Activated CD8-positive, alpha-beta memory T cell treated with anti-CD3 and anti-CD28 coated beads for 48 hours (primary cell): ENCODE data around the gene TET2.

Experiments used
- DNase-seq, 3 experiments: peaks; one replicate each; pipeline ENCODE4 v3.0.0-alpha.2; 2020; ENCODE audit warnings: low read depth in 2 of 3, low spot score in 2 of 3

The TET2 gene

DNA sequence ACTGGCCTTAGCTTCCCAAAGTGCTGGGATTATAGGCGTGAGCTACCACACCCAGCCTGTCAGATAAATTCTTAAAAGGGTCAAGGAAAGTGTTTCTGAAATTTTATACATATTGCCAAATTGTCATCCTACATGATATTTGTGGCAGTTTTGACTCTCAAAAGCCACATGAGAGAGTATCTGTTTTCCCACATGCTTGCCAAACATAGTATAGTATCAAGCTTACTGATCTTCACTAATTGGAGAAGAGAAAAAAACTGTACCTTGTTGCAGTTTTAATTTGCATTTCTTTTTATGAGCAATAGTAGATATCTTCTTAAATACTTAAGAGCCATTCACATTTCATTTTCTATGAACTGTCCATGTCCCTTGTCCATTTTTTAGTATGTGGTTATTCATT, 83.6 kb downstream of the TET2 start:
- no peak for DNase-seq

DNA sequence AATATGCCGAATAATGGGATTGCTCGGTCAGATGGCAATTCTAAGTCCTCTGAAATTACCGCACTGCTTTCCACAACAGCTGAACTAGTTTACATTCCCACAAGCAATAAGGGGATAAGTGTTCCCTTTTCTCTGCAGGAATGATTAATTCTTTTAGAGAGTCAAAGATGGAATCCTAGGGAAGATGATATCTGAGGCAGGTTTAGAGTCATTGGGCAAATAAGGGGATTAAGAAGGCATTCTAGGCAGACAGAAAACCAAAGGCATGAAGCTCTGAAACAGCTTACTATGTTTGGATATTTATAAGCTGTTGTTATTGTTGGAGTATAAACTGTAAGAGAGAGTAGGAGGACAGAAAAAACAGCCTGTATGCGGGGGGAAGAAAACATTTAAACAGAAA, 85.7 kb downstream of the TET2 start:
- DNase-seq: no peak

DNA sequence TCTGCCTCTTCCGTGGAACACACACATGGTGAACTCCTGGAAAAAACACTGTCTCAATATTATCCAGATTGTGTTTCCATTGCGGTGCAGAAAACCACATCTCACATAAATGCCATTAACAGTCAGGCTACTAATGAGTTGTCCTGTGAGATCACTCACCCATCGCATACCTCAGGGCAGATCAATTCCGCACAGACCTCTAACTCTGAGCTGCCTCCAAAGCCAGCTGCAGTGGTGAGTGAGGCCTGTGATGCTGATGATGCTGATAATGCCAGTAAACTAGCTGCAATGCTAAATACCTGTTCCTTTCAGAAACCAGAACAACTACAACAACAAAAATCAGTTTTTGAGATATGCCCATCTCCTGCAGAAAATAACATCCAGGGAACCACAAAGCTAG, 87.9 kb downstream of the TET2 start:
- DNase-seq: no peak

DNA sequence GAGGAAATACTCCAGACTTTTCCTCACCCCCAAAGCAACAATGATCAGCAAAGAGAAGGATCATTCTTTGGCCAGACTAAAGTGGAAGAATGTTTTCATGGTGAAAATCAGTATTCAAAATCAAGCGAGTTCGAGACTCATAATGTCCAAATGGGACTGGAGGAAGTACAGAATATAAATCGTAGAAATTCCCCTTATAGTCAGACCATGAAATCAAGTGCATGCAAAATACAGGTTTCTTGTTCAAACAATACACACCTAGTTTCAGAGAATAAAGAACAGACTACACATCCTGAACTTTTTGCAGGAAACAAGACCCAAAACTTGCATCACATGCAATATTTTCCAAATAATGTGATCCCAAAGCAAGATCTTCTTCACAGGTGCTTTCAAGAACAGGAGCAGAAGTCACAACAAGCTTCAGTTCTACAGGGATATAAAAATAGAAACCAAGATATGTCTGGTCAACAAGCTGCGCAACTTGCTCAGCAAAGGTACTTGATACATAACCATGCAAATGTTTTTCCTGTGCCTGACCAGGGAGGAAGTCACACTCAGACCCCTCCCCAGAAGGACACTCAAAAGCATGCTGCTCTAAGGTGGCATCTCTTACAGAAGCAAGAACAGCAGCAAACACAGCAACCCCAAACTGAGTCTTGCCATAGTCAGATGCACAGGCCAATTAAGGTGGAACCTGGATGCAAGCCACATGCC, 89.7 kb downstream of the TET2 start:
- no peak for DNase-seq

DNA sequence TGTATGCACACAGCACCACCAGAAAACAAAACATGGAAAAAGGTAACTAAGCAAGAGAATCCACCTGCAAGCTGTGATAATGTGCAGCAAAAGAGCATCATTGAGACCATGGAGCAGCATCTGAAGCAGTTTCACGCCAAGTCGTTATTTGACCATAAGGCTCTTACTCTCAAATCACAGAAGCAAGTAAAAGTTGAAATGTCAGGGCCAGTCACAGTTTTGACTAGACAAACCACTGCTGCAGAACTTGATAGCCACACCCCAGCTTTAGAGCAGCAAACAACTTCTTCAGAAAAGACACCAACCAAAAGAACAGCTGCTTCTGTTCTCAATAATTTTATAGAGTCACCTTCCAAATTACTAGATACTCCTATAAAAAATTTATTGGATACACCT, 90.2 kb downstream of the TET2 start:
- DNase-seq: no peak

DNA sequence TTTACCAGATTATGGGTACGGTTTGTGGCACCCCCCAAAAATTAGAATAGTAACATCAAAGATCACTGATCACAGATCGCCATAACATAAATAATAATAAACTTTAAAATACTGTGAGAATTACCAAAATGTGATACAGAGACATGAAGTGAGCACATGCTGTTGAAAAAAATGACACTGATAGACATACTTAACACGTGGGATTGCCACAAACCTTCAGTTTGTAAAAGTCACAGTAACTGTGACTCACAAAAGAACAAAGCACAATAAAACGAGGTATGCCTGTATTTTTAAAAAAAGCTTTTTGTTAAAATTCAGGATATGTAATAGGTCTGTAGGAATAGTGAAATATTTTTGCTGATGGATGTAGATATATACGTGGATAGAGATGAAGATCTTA, 93.4 kb downstream of the TET2 start:
- no peak for DNase-seq

DNA sequence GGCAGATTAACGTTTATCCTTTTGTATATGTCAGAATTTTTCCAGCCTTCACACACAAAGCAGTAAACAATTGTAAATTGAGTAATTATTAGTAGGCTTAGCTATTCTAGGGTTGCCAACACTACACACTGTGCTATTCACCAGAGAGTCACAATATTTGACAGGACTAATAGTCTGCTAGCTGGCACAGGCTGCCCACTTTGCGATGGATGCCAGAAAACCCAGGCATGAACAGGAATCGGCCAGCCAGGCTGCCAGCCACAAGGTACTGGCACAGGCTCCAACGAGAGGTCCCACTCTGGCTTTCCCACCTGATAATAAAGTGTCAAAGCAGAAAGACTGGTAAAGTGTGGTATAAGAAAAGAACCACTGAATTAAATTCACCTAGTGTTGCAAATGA, 94.8 kb downstream of the TET2 start:
- no peak for DNase-seq

DNA sequence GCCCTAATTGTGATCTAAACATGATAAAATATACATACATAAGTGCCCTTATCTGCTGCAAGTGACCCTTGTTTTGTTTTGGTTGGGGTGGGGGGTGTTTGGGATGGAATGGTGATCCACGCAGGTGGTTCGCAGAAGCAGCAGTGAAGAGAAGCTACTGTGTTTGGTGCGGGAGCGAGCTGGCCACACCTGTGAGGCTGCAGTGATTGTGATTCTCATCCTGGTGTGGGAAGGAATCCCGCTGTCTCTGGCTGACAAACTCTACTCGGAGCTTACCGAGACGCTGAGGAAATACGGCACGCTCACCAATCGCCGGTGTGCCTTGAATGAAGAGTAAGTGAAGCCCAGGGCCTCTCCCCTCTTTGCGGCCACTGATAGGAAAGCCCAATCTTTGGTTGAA, 96.8 kb downstream of the TET2 start:
- no peak for DNase-seq

DNA sequence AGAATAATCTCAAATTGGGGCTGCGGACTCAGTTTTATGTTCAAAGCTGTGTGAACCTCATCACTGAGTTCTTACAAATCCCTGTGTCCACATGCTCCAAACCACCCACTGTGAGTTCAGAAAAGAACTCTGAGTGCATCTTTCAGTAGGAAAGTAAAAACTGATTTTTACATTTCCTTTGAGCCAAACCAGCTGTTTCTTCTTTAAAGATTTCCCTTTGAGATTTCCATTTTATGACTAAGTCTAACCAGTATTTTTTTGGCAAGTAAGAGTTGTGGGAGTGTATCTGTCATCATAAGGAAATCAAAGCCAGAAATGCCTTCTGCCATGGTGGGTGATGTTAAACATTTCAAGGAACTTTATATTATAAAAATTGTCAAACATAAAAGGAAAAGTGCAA, 100.0 kb downstream of the TET2 start:
- no peak for DNase-seq

DNA sequence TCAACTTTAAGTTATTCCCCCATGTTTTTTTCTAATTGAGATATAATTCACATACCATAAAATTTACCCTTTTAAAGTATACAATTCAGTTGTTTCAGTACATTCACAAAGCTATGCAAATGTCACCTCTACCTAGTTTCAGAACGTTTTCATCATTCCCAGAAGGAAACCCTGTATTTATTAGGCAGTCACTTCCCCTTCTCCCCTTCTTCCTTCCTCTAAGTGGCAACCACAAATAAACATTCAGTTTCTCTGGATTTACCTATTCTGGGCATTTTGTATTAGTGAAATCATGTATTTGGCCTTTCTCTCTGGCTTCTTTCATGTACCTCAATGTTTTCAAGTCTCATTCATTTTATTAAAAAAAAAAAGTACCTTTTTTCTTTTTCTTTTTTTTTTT, 101.9 kb downstream of the TET2 start:
- DNase-seq: no peak

DNA sequence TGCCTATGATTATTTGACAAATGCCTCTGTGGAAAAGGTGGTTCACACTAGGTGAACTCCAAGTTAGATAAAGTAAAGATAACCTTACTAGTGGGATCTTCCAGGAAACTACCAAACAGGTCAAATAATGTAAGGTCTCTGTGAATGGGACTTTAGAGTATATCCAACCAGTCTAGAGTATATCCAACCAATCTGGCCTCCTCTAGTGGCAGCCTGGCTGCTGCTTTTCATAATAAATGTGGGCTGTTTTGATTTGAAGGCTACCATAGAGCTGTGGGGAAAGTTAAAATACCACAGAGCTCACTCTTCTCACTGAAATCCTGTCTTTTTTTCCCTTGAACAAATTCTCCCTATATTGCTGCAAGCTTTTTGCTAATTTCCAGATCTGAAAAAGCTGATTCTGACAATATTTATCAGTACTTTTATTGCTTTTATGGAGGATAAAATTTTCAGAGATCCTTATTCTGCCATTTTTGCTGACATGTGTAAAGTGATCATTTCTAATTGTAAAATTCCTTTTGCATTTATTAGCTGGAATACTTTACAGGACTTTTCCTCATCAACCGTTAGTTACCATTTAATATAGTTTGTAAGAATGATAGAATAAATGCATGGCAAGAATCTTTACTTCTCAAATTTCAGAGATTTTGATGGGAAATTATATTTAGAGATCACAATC, 111.3 kb downstream of the TET2 start:
- no peak for DNase-seq

DNA sequence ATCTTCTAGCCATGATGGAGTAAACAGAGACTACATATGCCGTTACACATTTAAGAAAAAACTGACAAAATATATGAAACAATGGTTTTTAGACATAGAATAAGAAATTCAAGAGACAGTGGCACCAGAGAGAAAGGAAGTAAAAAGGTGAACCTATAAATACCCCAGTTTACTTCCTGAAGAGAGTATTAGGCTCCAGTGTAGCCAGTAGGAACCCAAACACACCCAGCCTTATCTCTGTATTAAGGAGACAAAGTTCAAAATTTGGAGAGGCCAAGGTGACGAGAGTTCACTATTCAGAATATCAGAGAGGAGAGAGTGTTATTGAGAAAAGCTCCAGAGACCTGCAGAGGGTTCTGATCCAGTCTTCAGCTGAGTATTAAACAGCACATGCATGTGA, 119.0 kb downstream of the TET2 start:
- no peak for DNase-seq

DNA sequence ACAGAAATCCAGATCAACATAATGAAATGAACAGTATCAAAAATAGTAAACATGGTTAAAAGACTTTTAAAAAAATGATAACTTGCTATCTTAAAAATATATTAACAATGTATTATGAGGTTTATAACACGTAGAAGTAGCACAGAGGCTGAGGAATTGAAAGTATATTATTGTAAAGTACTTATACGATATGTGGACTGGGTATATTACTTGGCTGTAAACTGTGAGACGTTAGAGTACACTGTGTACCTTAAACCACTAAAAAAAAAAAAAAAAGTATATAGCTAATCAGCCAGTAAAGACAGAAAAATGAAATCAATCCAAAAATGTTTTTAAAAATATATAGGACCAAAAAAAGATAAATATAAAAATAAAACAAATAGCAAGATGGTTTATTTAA, 120.6 kb downstream of the TET2 start:
- no peak for DNase-seq

DNA sequence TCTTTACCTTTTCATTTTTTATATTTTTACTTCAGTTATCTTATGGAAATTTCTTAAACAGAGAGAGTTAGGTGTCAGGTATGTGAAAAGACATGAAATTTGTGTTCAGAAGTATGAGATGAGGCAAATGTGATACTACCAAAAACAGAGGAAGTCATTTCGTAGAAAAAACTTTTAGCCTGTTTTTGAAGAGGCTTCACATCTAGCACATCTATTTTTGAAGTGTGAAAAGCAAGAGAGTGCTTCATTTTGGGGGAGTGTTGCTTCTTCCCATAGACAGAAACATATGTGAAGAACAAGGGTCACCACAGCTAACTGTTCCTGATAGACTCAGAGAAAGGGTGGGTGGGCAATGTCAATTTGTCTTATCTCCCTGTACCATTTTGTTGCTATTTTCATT, 125.3 kb downstream of the TET2 start:
- DNase-seq: no peak

DNA sequence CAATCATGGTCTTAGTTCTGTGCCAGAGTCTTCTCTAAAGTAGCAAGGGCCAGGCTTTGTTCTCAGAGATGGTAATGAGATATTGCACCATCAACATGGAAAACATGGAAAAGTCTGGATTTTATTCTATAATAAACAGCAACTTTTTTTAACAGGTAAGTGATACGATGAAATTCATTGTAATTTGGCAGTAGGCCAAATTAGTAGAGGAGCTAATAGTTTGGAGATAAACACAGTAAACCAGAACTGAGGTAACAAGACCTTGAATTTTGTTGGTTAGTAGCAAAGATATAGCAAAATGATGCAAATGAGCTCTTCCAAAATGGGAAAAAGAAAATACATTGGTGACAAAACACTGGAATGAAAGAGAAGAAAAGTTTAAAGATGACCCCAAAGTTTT, 126.6 kb downstream of the TET2 start:
- DNase-seq: no peak

DNA sequence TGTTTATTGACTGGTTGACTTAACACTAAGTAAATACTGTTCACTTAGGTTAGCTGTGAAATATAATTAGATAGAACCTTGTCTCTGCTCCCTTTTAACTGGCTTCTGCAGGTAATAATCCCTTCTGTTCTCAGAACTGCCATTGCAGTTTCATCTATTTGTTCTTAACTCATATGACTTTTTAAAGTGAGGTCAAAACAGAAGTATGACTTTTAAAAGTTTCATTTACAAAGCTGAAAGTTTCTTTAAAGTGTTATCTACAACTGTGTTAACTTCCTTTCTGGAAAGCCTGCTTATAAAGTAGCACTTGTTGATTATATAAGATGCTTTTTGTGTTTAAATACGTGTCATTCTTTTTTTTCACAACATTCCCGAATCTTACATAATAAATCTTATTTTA, 127.4 kb downstream of the TET2 start:
- no peak for DNase-seq

DNA sequence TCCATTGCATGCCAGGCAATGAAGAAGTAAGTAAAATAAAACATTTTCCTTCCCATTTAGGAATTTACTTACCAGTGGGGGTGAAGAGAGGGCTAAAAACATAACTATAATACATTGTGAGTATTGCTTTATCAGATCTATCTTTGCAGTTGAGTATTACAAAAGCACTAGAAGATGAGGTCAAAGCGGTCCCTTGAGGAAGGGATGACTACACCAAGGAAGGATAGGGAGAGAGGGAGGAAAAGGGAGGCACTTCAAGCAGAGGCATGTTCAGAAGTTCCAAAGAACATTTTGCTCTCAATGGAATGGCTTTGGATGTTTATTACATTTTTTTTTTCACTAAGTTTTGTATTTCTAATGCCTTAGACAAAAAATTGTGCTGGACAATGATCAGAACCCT, 127.8 kb downstream of the TET2 start:
- no peak for DNase-seq

DNA sequence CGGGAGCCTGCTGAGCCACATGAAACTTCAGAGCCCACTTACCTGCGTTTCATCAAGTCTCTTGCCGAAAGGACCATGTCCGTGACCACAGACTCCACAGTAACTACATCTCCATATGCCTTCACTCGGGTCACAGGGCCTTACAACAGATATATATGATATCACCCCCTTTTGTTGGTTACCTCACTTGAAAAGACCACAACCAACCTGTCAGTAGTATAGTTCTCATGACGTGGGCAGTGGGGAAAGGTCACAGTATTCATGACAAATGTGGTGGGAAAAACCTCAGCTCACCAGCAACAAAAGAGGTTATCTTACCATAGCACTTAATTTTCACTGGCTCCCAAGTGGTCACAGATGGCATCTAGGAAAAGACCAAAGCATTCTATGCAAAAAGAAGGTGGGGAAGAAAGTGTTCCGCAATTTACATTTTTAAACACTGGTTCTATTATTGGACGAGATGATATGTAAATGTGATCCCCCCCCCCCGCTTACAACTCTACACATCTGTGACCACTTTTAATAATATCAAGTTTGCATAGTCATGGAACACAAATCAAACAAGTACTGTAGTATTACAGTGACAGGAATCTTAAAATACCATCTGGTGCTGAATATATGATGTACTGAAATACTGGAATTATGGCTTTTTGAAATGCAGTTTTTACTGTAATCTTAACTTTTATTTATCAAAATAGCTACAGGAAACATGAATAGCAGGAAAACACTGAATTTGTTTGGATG, 129.9 kb downstream of the TET2 start:
- DNase-seq: no peak

DNA sequence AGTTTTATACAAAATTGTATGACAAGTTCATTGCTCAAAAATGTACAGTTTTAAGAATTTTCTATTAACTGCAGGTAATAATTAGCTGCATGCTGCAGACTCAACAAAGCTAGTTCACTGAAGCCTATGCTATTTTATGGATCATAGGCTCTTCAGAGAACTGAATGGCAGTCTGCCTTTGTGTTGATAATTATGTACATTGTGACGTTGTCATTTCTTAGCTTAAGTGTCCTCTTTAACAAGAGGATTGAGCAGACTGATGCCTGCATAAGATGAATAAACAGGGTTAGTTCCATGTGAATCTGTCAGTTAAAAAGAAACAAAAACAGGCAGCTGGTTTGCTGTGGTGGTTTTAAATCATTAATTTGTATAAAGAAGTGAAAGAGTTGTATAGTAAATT, 131.0 kb downstream of the TET2 start:
- DNase-seq: no peak

DNA sequence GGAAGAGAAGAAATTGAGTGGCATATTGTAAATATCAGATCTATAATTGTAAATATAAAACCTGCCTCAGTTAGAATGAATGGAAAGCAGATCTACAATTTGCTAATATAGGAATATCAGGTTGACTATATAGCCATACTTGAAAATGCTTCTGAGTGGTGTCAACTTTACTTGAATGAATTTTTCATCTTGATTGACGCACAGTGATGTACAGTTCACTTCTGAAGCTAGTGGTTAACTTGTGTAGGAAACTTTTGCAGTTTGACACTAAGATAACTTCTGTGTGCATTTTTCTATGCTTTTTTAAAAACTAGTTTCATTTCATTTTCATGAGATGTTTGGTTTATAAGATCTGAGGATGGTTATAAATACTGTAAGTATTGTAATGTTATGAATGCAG, 132.6 kb downstream of the TET2 start:
- DNase-seq: no peak

DNA sequence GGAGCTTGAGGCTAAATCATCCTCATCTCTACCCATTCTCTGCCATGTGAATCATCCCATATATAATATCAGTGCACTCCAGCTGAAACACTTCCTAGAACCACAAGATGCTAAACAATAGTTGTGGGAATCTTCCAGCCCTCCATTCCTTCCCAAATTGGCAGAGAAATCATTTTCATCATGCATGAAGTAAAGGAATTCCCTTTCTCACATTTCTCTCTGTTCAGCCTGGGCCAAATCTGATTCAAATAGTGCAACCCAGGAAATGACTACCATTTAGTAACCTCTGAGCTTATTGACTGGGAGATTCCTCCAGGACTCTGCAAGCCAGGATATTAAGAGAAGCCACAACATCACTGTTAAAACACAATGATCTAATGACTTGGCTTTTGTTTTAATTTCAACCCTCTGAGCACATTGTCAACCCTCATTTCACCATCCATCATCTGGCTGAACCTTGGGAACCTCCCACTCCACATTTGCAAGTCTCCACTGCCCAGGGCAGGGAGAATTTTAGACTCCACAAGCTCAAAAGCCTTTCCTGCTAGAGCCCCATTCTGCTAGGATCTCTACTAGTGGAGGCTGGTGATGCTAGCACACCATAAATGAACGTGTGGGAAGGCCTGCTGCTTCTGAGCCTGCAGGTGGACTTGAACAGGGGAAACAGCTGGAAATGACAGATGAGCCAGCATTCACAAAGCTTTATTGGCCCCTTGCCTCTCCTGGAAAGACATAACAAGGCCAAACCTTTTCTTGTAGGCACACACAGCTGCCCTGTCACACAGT, 133.9 kb downstream of the TET2 start:
- DNase-seq: no peak

DNA sequence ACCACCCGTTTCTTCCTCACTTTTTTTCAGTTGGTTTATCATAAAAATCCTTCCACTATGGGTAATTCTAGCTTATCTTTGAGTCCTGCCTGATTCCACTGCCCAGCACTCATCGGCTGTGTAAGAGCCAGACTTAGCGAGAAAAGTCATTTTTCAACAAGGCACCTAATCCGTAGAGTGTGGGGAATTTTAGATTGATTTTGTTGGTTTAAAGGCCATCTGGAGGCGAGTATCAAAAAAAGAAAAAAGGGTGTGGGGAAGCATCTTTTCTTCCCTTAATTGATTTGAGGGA, 134.4 kb downstream of the TET2 start:
- no peak for DNase-seq
